GM21717 (cell line): ENCODE results near the gene FOXC2.

ENCODE experiments used
- ATAC-seq: cut with Tn5 transposase; IDR thresholded peaks from one replicate; pipeline ENCODE4 v1.9.1; 2021; ENCODE audit warnings: mild to moderate bottlenecking, moderate library complexity; ENCODE audit not compliant: unreplicated experiment

The FOXC2 gene

DNA sequence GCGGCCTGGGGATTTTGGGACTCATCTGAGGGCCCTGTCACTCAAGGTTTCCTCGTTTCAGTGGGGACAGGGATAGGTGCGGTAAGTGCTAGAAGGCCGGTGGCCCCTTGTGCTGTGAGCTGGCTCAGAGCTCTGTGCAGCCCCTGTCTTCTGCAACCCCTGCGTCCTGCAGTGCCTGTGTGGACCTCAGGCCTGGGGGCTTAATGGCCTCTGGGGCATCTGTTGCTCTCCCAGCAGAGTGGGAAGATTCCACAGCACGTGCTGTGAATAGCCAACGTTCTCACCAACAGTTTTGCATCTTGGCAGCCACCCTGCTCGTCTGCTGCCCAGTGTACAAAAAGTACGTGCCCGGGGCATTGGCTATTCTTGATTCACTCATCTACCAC lies 4.9 kb downstream of the FOXC2 start:
- no peak for ATAC-seq

DNA sequence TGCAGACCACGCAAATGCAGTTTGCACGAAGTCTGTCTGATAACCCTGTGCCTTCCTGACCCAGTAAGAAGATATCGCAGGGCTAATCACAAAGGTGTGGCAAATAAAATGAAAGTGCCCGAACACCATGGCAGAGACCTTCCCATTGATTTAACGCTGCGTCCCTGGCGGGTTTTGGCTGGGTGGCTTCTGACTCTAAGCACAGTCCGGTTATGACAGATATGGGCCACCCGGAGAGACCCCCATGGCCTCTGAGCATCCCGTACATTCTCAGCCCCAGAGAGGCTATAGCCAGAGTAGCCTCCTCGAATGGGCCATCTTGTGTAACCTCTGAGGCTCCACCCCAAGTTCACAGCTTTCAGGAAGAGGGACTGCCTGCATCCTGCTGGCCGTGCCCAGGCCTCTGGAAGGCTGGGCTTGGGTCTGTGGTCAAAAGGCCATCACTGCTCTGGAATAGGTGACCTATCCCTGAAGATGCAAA lies 5.5 kb downstream of the FOXC2 start:
- ATAC-seq: no peak

DNA sequence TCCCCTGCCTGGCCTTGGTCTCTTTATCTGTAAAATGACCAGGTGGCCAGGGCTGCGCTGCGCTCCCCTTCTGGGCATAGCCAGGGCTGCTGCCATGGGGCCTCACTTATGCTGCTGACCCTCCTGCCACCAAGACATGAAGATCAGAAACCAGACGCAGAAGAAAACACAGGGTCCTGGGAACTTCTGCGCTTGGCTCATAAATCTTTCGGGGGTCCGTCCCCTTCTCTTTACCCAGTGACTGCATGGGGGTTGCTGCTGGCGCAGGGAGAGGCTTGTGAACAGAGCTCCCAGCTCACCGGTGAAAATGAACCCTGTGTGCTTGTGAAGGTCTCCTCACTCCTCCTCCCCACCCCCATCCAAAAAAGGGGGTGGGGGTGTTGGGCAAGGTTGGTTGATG lies 6.0 kb downstream of the FOXC2 start:
- ATAC-seq: no peak

DNA sequence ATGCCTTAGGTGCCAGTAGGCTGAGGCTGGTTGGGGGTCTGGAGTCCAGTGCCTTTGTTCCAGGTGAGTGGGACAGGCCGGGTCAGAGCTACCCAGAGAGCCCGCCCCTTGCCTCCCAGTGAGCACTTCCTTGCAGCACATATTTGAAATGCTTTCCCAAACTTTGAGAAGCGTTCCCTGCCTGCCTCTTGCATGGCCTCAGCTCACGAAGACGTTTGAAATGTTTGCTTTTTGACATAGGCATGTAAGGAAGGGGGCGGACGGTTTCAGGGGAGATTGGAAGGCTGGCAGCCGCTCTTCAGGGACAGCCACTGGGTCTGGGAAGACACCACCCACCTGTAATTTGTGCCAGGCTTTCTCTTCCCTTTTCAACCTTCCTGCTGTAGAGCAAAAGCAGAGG lies 6.6 kb downstream of the FOXC2 start:
- ATAC-seq: no peak

- ATAC-seq: no peak
Measured at GRCh38 chr16:86573646-86574508, 7.2 kb downstream of the FOXC2 start.

- ATAC-seq: no peak
Measured at GRCh38 chr16:86574646-86575045, 8.0 kb downstream of the FOXC2 start.

DNA sequence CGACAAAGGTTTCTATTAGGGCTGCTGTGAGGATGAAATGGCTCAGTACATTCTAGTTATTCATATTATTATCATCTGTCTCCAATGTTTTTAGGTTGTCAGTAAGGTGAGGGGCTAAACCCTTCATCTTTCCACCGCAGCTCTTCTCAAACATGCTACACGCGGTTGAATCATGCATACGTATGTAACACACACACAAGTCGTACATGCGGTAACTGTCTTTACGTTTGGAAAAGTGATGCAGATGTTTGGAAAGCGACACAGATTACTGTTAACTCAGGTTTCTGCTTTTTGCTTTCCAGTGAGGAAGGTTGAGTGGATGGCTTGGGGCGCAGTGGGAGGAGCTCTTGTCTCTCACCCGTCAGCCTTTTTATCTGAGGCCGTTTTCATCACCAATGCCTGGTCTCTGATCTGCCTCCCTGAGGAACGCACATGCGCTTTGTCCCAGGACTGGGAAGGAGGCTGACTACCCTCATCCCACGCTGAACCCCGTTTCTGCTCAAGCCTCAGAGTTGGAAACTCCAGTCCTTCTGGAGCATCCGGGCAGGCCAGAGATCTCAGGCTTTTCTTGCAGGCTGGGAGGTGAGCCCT lies 8.6 kb downstream of the FOXC2 start:
- ATAC-seq: no peak

- no peak for ATAC-seq
Measured at GRCh38 chr16:86575754-86576557, 9.3 kb downstream of the FOXC2 start.

- no peak for ATAC-seq
Measured at GRCh38 chr16:86576591-86577313, 10.1 kb downstream of the FOXC2 start.

DNA sequence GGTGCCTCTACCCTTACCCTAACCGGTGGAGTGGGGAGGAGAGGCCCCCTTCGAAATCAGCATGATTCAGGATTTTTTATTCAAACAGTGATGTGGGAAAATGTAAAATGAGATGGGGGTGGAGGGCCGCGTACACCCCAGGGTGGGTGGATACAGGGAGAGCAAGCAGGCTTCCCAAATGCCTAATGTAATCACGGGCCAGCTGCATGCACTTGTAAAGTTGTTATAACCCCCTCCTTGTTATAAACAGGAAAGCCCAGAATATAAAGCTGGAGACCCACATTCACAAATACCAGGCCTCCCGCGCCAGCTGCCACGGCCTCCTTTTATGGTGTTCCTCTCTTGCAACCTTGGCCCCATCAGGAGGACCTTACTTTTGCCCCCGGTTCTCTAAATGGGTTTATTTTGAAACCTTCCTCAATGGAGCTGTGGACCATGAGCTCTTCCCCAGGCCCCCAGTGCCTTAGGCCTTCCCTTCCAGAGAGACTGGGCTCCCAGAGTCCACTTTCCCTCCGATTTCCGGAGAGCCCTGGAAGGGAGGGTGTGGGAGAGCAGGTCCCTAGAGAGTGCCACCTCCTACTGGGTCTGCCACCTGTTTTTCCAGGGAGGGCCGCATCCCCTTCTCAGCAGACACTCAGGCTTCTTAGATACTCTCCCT lies 10.8 kb downstream of the FOXC2 start:
- ATAC-seq: no peak

DNA sequence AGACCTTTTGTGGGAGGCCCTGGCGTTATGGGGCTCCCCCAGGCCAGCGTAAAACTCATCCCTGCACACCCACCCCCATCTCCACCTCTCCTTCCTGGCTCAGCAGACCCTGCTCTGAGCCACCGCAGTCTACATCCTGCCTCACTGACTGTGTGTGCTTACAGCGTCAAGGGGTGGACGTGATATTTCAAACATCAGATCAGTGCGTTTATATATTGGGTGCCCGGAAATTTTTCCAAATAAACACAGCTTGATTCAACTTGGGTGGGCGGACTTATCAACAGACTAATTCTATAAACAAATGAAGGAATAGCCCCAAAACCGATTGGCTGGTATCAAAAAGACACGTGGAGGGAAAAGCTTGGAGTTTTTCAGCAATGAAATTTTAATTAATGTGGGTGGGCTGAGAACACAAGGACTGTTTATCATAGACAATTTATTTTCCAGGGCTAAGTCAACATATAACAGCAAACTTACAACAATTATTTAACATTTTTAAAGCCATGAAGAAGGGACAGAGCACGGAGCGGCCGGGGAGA lies 11.5 kb downstream of the FOXC2 start, which contains the start of gene FOXL1:
Gene FOXL1, plus strand, starts transcription at position 489 of the 539 bp plus-strand sequence. CDS start 175 bp downstream, outside the sequence.
- no peak for ATAC-seq

DNA sequence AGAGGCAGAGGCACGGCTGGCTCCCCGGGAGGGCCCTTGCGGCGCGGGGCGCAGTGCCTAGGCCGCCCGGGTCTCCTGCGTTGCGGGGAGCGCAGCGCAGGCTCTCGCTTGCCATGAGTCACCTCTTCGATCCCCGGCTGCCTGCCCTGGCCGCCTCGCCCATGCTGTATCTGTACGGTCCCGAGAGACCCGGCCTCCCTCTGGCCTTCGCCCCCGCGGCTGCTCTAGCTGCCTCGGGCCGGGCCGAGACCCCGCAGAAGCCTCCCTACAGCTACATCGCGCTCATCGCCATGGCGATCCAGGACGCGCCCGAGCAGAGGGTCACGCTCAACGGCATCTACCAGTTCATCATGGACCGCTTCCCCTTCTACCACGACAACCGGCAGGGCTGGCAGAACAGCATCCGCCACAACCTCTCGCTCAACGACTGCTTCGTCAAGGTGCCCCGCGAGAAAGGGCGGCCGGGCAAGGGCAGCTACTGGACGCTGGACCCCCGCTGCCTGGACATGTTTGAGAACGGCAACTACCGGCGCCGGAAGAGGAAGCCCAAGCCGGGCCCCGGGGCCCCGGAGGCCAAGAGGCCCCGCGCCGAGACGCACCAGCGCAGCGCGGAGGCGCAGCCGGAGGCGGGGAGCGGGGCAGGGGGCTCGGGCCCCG lies 12.1 kb downstream of the FOXC2 start:
- no peak for ATAC-seq

DNA sequence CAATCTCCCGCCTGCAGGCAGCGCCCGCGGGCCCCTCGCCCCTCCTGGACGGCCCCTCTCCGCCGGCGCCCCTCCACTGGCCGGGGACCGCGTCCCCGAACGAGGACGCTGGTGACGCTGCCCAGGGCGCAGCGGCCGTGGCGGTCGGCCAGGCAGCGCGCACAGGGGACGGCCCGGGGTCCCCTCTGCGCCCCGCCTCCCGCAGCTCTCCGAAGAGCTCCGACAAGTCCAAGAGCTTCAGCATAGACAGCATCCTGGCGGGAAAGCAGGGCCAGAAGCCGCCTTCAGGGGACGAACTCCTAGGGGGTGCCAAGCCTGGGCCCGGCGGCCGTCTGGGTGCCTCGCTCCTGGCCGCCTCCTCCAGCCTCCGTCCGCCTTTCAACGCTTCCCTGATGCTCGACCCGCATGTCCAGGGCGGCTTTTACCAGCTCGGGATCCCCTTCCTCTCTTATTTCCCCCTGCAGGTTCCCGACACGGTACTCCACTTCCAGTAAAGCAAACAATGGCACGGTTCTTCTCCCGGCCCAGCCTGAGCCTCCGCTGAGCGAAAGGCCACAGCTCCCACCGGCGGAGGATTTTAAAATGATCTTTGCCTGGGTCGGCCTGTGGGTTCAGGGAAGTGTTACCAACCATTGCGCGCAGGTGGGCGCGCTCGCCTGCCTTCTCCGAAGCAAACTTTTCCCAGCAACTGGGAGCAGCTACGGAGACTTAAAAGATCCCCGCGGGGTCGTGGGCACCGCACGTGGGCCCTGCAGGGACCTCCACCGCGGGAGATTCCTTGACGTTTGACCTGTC lies 12.8 kb downstream of the FOXC2 start:
- ATAC-seq: no peak

DNA sequence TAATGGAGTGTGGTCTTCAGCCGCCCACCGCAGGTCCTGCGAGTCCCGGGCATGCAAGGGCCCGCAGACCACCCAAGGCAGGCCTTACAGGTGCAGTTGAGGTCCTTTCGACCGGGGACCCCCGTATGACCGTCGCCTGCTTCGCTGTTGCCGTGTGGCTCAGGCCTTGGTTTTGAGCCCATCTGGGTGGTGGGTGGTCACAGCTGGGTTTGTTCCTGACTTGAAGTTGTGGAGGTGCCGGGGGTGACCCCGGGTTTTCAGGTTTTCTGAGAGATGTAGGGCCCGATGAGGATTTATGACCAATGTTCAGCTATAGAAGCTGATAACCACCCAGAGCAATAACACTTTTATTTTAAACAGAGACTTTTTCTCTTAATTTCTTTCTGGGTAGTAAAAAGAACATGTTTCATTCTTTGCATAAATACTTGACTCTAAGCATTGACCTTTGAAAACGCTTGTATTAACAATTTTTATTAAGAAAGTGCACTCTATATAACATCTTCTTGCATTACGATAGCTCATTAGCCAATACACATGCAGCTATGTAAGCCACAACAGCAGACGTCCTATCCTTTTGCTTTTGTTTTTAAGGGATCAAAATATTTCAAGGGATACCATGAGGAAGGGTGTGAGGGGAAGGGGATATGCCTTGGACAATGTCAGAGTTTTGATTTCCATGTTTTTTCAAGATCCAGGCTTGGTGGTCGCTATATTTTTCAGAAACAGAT lies 13.6 kb downstream of the FOXC2 start:
- no peak for ATAC-seq

DNA sequence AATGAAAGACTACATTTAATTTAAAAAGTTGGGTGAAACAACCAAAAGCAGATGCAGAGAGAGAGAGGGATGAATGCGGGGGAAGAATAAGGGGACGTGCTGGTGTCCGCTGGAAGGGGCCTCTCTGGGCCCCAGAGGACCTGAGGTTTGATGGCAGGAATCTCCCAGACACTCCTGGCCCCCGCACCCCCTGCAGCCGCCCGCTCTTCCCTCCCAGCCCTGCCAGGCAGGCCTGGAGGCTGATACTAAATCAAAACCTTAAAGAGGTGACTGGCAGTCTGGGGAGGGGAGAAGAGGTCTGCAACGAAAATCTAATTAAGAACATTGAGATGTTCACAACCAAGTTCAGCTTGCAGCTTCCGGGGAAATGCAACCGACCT lies 14.2 kb downstream of the FOXC2 start:
- no peak for ATAC-seq

DNA sequence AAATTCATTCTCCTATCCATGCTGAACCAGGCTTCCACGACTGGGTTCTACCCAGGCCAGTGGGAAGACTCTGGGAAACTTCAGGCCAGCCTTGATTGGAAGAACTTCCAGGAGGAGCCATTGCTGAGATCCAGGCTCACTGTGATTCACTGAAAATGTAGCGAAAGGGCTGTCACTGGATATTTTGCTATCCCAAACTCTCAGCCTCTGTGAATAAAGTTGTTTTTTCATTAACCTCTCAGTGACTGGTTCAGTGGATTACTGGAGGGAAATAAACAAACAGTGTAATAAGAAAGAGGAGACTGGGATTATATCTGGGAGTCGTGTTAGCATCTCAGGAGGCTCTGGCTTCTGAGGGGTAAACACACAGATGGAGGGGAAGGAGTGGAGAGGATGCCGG lies 14.8 kb downstream of the FOXC2 start:
- ATAC-seq: no peak

GRCh38 chr16:86584071-86584685 lies 17.5 kb downstream of the FOXC2 start:
- no peak for ATAC-seq
